Forelimb muscle (tissue), 1 donor: ENCODE measurements around the gene MMP24OS. TPM values are rescaled to one million over a fixed set of nuclear protein-coding genes. Genes with fewer than 3 reads are reported as not detected.

Experiments used
- DNase-seq: peaks from one replicate; pipeline ENCODE4 v3.0.0-alpha.2; 2013; ENCODE audit warnings: low read depth
- polyA plus RNA-seq: library from polyadenylated mRNA; unstranded; fragments of 120-200 nt; gene quantifications from one replicate; pipeline ENCODE4 v1.2.1, GENCODE V29; 2013; ENCODE audit not compliant: insufficient read length

Gene MMP24OS
- polyA plus RNA-seq, 1 donor = 23.9 TPM

- no peak for DNase-seq
Observed at GRCh38 chr20:35252037-35252461, 25.9 kb downstream of the MMP24OS start.

- DNase-seq = no peak
Observed at GRCh38 chr20:35251613-35251940, 26.3 kb downstream of the MMP24OS start.

- DNase-seq = no peak
Observed at GRCh38 chr20:35248641-35249475, 29.1 kb downstream of the MMP24OS start.

- no peak for DNase-seq
Observed at GRCh38 chr20:35246723-35247122, 31.2 kb downstream of the MMP24OS start.

GRCh38 chr20:35243986-35244385, 33.9 kb downstream of the MMP24OS start:
- DNase-seq = no peak

GRCh38 chr20:35243317-35243716, 34.6 kb downstream of the MMP24OS start:
- no peak for DNase-seq

- DNase-seq = no peak
Observed at GRCh38 chr20:35240811-35241293, 37.1 kb downstream of the MMP24OS start.

GRCh38 chr20:35240083-35240810, 37.7 kb downstream of the MMP24OS start:
- DNase-seq = no peak

- no peak for DNase-seq
Observed at GRCh38 chr20:35238735-35239134, 39.2 kb downstream of the MMP24OS start.

- DNase-seq = no peak
Observed at GRCh38 chr20:35238170-35238569, 39.8 kb downstream of the MMP24OS start.

GRCh38 chr20:35237486-35237885, 40.4 kb downstream of the MMP24OS start:
- no peak for DNase-seq

- no peak for DNase-seq
Observed at GRCh38 chr20:35235881-35236280, 42.0 kb downstream of the MMP24OS start.

- no peak for DNase-seq
Observed at GRCh38 chr20:35232575-35232974, 45.3 kb downstream of the MMP24OS start.

- no peak for DNase-seq
Observed at GRCh38 chr20:35226884-35227681, 50.8 kb downstream of the MMP24OS start.

Other genes with a start within 250 kb of the MMP24OS start
- gene TRPC4AP, start 185.3 kb downstream of the MMP24OS start, polyA plus RNA-seq = 52.6 TPM
- 8.6 TPM for gene EDEM2, start 130.8 kb downstream of the MMP24OS start, polyA plus RNA-seq
- gene PROCR, start 106.0 kb downstream of the MMP24OS start, polyA plus RNA-seq = 35.5 TPM
- gene MMP24, start 51.4 kb downstream of the MMP24OS start, polyA plus RNA-seq = 0.52 TPM
- gene EIF6, start 6.7 kb upstream of the MMP24OS start, polyA plus RNA-seq = 71.7 TPM
- not detected for gene FAM83C, start 14.3 kb upstream of the MMP24OS start, polyA plus RNA-seq
- 44.9 TPM for gene UQCC1, start 133.9 kb upstream of the MMP24OS start, polyA plus RNA-seq
- 0.10 TPM for gene GDF5, start 160.1 kb upstream of the MMP24OS start, polyA plus RNA-seq
- gene CEP250, start 177.5 kb upstream of the MMP24OS start, polyA plus RNA-seq = 27.6 TPM